GM06990 (cell line): Measurements from ENCODE around the gene SBF2.

ENCODE experiments used
- DNase-seq: peaks from one replicate; pipeline ENCODE4 v3.0.0-alpha.2; 2011; ENCODE audit not compliant: insufficient read length; ENCODE audit errors: extremely low read depth
- H3K27me3 ChIP-seq: replicated peaks from 2 replicates; pipeline ENCODE4 v1.6.0; 2011; ENCODE audit warnings: low read length; ENCODE audit not compliant: control insufficient read depth, insufficient read depth
- H3K36me3 ChIP-seq: 2 replicates; pipeline ENCODE4 v1.5.1; 2011; ENCODE audit warnings: low read length; ENCODE audit not compliant: control insufficient read depth, insufficient read depth
- H3K4me3 ChIP-seq: replicated peaks from 2 replicates; pipeline ENCODE4 v1.5.1; 2011; ENCODE audit warnings: low read depth, mild to moderate bottlenecking, control low read depth, low read length
- TF ChIP-seq, protein P1 (sequence below): IDR thresholded peaks from 2 replicates; pipeline ENCODE4 v1.5.1; 2011; ENCODE audit warnings: low read length, control low read depth, mild to moderate bottlenecking, inconsistent platforms; ENCODE audit not compliant: insufficient read depth, poor library complexity, severe bottlenecking

The SBF2 gene

DNA sequence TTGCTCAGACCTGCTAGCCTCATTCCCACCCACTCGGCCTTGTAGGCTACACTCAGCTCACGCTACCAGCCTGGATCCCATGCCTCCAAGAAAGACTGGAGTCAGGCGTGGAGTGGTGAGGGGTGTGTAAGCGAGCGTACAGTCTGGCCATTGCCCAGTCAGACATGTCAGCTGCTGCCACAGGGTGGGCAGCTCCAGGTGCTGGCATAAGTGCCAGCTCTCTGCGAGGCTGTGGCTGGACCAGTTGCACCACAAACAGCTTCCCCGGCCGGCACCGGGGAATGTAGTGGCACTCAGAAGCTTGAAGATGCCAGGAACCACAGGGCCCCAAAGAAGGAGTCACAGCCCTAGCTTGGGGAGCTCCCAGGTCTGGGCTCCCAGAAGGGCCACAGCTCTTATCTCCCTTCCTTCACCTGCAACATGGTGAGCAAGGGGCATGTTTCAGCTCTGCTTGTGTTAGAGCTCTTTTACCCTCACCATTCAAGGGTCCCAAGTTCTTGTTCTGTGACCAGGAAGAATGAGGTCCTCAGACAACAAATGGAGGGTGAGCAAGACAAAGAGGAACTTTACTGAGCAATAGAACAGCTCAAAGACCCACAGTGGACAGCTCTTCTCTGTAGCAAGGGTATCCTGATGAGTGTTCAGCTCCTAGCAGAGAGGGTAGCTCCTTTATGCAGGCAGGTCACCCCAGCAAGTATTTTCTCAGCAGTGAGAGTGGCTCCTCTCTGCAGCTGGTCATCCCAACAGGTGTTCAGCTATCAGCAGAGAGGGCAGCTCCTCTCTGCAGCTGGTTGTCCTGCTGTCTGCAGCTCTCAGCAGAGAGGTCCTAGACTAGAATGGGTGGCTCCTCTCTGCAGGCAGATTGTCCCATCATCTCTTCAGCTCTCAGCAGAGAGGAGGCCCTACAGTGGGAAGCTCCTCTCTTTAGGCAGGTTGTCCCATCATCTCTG is 6.0 kb downstream of the SBF2 start:
- TF ChIP-seq, protein P1, sequence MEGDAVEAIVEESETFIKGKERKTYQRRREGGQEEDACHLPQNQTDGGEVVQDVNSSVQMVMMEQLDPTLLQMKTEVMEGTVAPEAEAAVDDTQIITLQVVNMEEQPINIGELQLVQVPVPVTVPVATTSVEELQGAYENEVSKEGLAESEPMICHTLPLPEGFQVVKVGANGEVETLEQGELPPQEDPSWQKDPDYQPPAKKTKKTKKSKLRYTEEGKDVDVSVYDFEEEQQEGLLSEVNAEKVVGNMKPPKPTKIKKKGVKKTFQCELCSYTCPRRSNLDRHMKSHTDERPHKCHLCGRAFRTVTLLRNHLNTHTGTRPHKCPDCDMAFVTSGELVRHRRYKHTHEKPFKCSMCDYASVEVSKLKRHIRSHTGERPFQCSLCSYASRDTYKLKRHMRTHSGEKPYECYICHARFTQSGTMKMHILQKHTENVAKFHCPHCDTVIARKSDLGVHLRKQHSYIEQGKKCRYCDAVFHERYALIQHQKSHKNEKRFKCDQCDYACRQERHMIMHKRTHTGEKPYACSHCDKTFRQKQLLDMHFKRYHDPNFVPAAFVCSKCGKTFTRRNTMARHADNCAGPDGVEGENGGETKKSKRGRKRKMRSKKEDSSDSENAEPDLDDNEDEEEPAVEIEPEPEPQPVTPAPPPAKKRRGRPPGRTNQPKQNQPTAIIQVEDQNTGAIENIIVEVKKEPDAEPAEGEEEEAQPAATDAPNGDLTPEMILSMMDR = no peak
- no peak for DNase-seq
- Histone ChIP-seq H3K36me3 (no peaks in the 10 kb centered on the region), H3K4me3 (no peak overlapping the region), H3K27me3 (no peaks in the 10 kb centered on the region; the same call in none of the 2 replicates)

GRCh38 chr11:10287140-10287539 is 6.9 kb downstream of the SBF2 start:
- Histone ChIP-seq H3K36me3 (no peaks in the 10 kb centered on the region), H3K4me3 (no peak overlapping the region), H3K27me3 (no peaks in the 10 kb centered on the region; the same call in none of the 2 replicates)
- no peak for DNase-seq
- TF ChIP-seq, protein P1 = no peak

DNA sequence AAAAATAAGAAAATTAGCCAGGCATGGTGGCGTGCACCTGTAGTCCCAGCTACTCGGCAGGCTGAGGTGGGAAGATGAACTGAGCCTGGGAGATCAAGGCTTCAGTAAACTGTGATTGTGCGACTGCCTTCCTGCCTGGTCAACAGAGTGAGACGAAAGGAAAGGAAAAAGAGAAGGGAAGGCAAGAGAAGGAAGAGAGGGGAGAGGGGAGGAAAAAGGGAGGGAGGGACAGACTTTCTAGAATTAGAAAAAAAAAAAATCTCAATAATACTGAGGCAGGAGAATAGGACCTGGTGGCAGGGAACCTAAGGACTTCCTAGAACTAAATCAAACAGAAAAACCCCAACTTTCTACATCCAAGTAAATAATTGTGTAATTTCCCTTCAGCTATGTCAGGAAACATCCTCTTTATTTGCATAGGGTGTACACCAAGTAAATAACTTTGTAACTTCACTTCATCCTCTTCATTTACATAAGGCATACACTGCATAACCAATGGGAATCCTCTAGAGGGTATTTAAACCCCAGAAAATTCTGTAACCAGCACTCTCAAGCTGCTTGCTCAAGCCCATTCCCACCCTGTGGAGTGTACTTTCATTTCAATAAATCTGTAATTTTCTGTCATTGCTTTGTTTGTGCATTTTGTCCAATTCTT is 8.7 kb downstream of the SBF2 start:
- TF ChIP-seq, protein P1 = no peak
- no peaks in the 10 kb centered on the region for H3K36me3 ChIP-seq
- no peaks in the 10 kb centered on the region; the same call in none of the 2 replicates for H3K27me3 ChIP-seq
- no peak overlapping the region for H3K4me3 ChIP-seq
- DNase-seq = no peak

GRCh38 chr11:10283991-10284390 is 10.0 kb downstream of the SBF2 start:
- H3K4me3 ChIP-seq = no peak overlapping the region
- H3K36me3 ChIP-seq = no peaks in the 10 kb centered on the region
- H3K27me3 ChIP-seq = no peaks in the 10 kb centered on the region; the same call in 1 of the 2 replicates
- no peak for DNase-seq
- TF ChIP-seq, protein P1 = no peak

DNA sequence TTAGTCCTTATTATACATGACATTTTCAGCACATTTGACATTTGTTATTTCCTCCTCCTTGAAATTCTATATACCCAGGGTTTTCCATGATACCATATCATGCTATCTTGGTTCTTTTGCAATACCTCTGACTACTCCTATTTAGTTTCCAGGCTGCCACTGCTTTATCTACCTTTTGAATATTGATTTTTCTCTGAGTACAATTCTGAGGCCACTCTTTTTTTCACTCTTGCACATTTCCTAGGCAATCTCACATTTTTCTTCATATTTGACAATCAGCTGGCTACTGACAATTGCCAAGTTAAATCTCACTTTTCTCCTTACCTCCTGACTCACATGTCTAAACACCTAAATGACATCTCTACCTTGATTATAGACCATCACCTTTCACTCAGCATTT is 11.9 kb downstream of the SBF2 start:
- no peak overlapping the region for H3K4me3 ChIP-seq
- no peak for DNase-seq
- no peaks in the 10 kb centered on the region for H3K36me3 ChIP-seq
- TF ChIP-seq, protein P1 = no peak
- H3K27me3 ChIP-seq = no peaks in the 10 kb centered on the region
